Activated CD8-positive, alpha-beta memory T cell treated with anti-CD3 and anti-CD28 coated beads for 36 hours (primary cell): ENCODE data around the gene ZNF532. TPM values are rescaled to one million over a fixed set of nuclear protein-coding genes. Genes with fewer than 3 reads are reported as not detected.

ENCODE experiments used
- CTCF ChIA-PET: fragments of 350-600 bp; sonication (Branson Sonifier 250); formaldehyde crosslinking; loops from one replicate; lab custom pipeline; 2021; ENCODE audit warnings: antibody characterized with exemption; lab: Charles Lee
- POLR2A ChIA-PET: fragments of 350-600 bp; sonication (Branson Sonifier 250); formaldehyde crosslinking; loops from one replicate; lab custom pipeline; 2021; ENCODE audit warnings: antibody characterized with exemption; lab: Charles Lee
- total RNA-seq, 2 experiments: library from RNA; stranded (reverse); gene quantifications; one replicate each; pipeline ENCODE4 v1.2.3, GENCODE V29; 2021

Gene ZNF532
- total RNA-seq, 2 experiments from 2014 or later = 2.6 to 4.2 TPM

DNA sequence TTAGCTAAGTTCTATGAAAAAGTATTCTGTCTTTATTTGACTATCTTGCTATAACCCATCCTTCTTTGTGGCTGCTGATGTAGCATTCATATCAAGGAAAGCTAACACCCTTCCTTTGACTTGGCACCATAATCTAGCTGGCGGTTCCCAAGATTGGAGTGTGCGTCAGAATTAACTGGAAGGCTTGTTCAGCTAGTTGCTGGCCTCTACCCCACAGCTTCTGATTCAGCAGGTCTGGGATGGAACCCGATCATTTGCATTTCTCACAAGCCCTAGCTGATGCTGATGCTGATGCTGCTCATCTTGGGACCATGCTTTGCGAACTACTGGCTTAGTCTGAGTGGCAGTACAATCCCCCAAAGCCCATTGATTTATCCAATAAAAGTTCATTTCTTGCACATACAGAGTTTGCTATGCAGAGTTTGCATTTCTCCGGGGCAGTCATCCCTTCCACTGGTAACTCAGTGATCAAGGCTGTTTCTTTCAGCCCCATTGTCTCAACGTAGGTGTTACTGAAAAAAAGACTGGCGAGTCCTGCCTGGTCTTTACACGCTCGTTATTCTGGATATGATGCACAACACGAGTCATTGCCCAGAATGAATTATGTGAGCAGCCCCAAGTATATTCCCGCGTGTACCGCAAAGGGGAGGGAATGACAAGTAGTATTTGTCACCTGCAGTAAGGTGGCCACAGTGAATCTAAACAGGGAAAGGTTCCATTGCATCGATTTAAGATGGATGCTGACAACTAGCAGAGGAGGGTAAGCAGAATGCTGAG, 96.5 kb downstream of the ZNF532 start:
- ChIA-PET POLR2A (no interaction called here), CTCF (no interaction called here)

DNA sequence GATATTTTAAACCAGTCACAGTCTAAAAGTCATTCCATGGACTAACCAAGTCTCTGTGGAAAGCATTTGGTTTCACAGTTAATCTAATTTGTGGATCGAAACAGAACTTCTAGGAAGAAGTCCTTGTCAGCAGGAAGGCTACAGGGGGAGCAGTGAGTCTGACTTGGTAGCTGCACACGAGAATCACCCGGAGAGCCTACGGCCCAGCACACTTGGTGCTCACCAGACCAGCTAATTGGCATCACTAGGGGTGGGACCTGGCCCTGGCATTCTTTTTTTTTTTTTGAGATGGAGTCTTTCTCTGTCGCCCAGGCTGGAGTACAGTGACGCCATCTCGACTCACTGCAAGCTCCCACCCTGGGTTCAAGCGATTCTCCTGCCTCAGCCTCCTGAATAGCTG, 97.7 kb downstream of the ZNF532 start:
- POLR2A ChIA-PET = no interaction called here
- CTCF ChIA-PET = no interaction called here

GRCh38 chr18:58965291-58966004, 100.8 kb downstream of the ZNF532 start:
- CTCF ChIA-PET = no interaction called here
- POLR2A ChIA-PET = no interaction called here

DNA sequence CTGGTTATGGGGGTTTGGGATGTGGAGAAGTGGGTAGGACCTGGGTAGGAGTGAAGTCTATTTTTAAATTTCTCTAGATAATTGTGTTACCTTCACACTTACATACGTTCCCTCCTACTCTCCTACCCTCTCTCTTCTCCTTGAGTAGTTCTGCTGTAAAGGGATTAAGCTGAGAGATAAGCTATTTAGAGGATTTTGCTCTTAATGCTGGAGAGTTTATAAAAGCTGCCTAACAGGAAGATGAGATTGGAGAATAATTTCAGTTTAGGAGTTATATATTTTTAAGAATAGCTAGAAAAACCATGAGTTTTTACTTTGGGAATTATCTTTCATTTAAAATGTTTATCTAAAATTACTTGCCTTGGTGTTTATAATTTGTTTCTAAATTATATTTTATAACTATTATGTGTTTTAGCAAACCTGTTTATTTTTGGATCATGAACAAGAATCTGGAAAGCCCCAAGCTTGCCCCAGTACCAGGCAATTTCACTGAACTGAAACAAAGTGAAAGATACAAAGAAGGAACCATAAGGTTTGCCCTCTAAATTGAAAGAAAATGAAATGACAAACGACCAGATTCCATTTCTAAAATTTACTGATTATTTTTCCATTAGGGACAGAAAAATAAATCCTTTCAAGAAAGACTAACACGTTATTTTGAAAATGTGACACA, 101.5 kb downstream of the ZNF532 start:
- CTCF ChIA-PET = no interaction called here
- POLR2A ChIA-PET = no interaction called here

- POLR2A ChIA-PET = no interaction called here
- CTCF ChIA-PET = no interaction called here
Observed at GRCh38 chr18:58966704-58967103, 102.0 kb downstream of the ZNF532 start.

- ChIA-PET CTCF (no interaction called here), POLR2A (no interaction called here)
Observed at GRCh38 chr18:58967751-58968254, 103.1 kb downstream of the ZNF532 start.

GRCh38 chr18:58970943-58971790, 106.5 kb downstream of the ZNF532 start:
- CTCF ChIA-PET = no interaction called here
- POLR2A ChIA-PET = no interaction called here

- CTCF ChIA-PET = no interaction called here
- POLR2A ChIA-PET = interaction anchor here (0.6 kb wide), 1 partner anchor 169 kb away, joined by 7 read pairs; no protein-coding TSS in a partner anchor
Observed at GRCh38 chr18:58975296-58975695, 110.6 kb downstream of the ZNF532 start.

GRCh38 chr18:58975781-58976180, 111.1 kb downstream of the ZNF532 start:
- CTCF ChIA-PET = no interaction called here
- POLR2A ChIA-PET = interaction anchor here (0.6 kb wide), 1 partner anchor 169 kb away, joined by 7 read pairs; no protein-coding TSS in a partner anchor

DNA sequence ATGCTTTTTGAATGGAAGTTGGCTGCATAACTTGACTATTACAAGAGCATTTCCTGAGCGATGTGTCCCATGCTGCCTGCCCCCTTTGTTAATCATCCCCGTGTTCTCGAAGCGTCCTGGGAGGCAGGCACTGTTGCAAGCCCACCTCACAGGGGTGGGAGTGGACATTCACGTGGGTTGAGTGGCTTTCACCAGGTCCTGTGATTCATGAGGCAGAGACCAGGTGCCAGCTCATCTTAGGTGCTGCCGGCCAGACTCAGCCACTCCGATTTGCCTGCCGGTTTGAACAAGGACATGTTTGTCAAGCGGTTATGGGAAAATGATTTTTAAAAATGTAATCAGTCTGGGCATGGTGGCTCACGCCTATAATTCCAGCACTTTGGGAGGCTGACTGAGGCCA, 112.5 kb downstream of the ZNF532 start:
- CTCF ChIA-PET = no interaction called here

DNA sequence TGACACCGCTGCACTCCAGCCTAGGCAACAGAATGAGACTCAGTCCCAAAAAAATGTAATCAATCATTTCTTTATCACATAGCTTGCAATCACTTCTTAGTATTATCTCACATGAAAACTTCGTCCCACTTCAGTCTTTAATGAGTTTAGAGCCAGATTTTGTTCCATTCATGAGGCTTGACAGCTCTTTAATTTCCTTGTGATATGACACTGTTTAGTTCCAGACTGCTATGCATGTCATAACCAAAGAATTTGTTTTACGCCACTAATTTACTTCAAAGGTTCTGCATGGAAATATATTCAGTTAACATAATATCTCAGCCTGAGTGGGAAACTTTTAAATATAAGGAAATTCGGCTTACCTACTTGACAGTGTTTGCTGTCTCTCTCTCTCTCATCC, 113.1 kb downstream of the ZNF532 start:
- ChIA-PET POLR2A (no interaction called here), CTCF (no interaction called here)

More for the DNA sequence above, 112.5 kb downstream of the ZNF532 start:
- POLR2A ChIA-PET = no interaction called here

DNA sequence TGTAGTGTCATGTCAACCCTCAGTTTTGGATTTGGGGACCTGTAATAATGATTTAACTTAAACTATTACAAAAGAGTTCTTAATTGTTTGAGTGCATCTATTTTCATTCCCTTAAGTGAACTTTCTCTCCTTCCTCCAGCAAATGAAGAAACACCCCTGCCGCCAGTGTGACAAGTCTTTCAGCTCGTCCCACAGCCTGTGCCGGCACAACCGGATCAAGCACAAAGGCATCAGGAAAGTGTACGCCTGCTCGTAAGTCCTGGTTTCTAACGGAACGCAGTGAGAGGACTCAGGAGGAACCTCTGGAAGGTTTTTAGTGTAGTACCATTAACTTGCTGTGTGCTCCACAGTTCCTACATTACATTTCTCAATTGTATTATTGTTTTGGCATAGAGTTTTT, 114.2 kb downstream of the ZNF532 start:
- CTCF ChIA-PET = no interaction called here
- POLR2A ChIA-PET = no interaction called here

DNA sequence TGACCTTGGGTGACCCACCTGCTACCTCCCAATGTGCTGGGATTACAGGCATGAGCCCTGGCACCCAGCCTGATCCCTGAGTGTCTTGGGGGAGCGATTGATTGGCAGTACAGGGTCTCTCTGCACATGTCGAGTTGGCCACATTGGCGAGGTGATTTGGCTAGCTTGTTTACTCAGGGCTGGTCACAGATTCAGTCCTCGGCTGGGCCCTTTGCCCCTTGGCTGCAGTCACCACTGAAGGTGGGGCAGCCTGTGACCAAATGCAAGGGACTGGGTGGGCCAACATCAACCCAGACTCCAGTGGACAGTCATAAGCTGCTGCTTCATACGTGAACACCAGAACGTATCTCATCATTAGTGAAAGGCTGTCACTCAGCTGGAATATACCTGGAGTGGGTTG, 114.9 kb downstream of the ZNF532 start:
- CTCF ChIA-PET = interaction anchor here (0.6 kb wide), 1 partner anchor 319 kb away, joined by 3 read pairs; no protein-coding TSS in a partner anchor
- POLR2A ChIA-PET = no interaction called here

- POLR2A ChIA-PET = no interaction called here
- CTCF ChIA-PET = no interaction called here
Observed at GRCh38 chr18:58980991-58981390, 116.3 kb downstream of the ZNF532 start.

DNA sequence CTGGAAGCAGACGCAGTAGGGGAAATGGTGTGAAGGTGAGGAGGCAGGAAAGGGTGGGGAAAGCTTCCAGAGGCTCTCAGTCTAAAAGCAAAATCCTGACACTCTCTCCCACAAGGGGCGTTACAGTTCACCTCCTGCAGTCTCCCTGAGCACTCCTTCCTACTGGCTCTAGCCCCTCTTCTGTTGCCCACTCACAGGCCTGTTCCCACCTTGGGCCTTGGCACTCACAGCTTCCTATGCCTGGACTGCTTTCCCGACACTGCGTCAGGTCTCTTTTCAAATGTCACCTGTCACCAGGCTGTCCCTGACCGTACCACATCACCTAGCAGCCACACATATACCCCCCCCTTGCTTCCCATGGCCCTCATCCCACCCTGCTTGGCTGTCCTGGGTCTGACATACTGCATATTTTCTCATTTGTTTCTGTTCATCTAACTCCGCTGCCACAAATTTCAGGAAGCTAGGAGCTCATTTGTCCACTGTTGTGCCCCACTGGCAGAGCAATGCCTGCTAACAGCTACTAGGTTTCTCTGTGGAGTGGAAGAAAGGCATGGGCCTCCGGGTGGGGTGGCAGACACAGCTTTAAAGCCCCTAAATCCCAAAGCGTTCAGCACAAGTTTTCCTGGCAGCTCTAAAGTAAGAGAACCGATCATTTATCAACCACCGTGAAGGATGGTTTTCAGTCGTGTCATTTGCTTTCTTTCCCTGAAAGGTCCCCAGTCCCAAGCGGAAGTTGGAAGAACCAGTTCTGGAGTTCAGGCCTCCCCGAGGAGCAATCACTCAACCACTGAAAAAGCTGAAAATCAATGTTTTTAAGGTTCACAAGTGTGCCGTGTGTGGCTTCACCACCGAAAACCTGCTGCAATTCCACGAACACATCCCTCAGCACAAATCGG, 118.8 kb downstream of the ZNF532 start:
- POLR2A ChIA-PET = interaction anchor here (1.0 kb wide), 1 partner anchor 9 kb away, joined by 3 read pairs; no protein-coding TSS in a partner anchor

DNA sequence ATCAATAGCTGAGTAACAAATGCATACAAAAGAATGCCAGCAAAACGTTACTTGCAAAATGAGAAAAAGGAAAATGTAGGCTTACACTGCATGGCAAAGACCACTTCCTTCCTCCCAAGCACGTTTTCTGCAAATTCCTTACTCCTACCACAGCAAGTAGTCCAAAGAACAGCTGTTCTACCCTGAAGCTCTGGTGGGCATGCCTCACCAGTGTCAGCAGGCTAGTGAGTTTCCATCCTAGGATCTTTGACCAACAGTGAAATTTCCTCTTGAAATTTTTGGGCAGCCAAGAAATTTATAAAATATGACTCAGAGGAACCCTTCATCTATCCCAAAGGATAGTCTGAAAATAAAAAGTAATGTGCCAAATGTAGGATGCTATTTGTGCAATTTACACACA, 123.9 kb downstream of the ZNF532 start:
- POLR2A ChIA-PET = no interaction called here
- CTCF ChIA-PET = no interaction called here

More for the DNA sequence above, 118.8 kb downstream of the ZNF532 start:
- CTCF ChIA-PET = no interaction called here

GRCh38 chr18:58989184-58989759, 124.6 kb downstream of the ZNF532 start:
- ChIA-PET POLR2A (no interaction called here), CTCF (no interaction called here)

- CTCF ChIA-PET = no interaction called here
- POLR2A ChIA-PET = no interaction called here
Observed at GRCh38 chr18:58990720-58991119, 126.0 kb downstream of the ZNF532 start.
